Fibroblast of lung (primary cell): Measurements from ENCODE around the gene MNAT1. TPM values are rescaled to one million over a fixed set of nuclear protein-coding genes. Genes with fewer than 3 reads are reported as not detected.

ENCODE experiments used
- DNase-seq, 2 donors: peaks; one replicate each; pipeline versions ENCODE4 v3.0.0 to v3.0.0-alpha.2; 2010; ENCODE audit warnings: low read depth in 2 of 2
- H2AFZ ChIP-seq: 2 replicates; pipeline ENCODE4 v1.5.1; 2012; ENCODE audit warnings: low read length, control low read depth, inconsistent platforms
- H3K27ac ChIP-seq: 2 replicates; pipeline ENCODE4 v1.5.1; 2011; ENCODE audit warnings: low read length, control low read depth; ENCODE audit not compliant: insufficient read depth
- H3K27me3 ChIP-seq: 2 replicates; pipeline ENCODE4 v1.5.1; 2011; ENCODE audit warnings: mild to moderate bottlenecking, low read length; ENCODE audit not compliant: control insufficient read depth, insufficient read depth
- H3K36me3 ChIP-seq: 2 replicates; pipeline ENCODE4 v1.5.1; 2011; ENCODE audit warnings: low read length; ENCODE audit not compliant: control insufficient read depth, insufficient read depth
- H3K4me1 ChIP-seq: 2 replicates; pipeline ENCODE4 v1.5.1; 2011; ENCODE audit warnings: low read length; ENCODE audit not compliant: control insufficient read depth, insufficient read depth; ENCODE audit errors: extremely low read depth
- H3K4me2 ChIP-seq: 2 replicates; pipeline ENCODE4 v1.5.1; 2011; ENCODE audit warnings: low read length, control low read depth; ENCODE audit not compliant: insufficient read depth; ENCODE audit errors: extremely low read depth
- H3K4me3 ChIP-seq, 4 experiments: fragments of 200-600 bp in 1 of 4; sonication (generic) in 1 of 4; replicated peaks in 1 of 4; 2 replicates each; pipeline ENCODE4 v1.5.1; 2011 to 2016; ENCODE audit warnings: low read length in 4 of 4, low read depth in 3 of 4, mild to moderate bottlenecking in 3 of 4, control low read depth in 2 of 4, inconsistent platforms in 1 of 4, mixed read lengths in 1 of 4; ENCODE audit not compliant: insufficient read depth in 1 of 4; ENCODE audit errors: control extremely low read depth in 1 of 4
- H3K79me2 ChIP-seq: 2 replicates; pipeline ENCODE4 v1.5.1; 2012; ENCODE audit warnings: mild to moderate bottlenecking, low read length, inconsistent platforms; ENCODE audit not compliant: control insufficient read depth, insufficient read depth
- H3K9ac ChIP-seq: 2 replicates; pipeline ENCODE4 v1.5.1; 2011; ENCODE audit warnings: mild to moderate bottlenecking, low read length, control low read depth; ENCODE audit not compliant: insufficient read depth
- H3K9me3 ChIP-seq: 2 replicates; pipeline ENCODE4 v1.5.1; 2012; ENCODE audit warnings: low read depth, low read length; ENCODE audit not compliant: control insufficient read depth, insufficient read depth
- H4K20me1 ChIP-seq: 2 replicates; pipeline ENCODE4 v1.5.1; 2011; ENCODE audit warnings: low read length; ENCODE audit not compliant: control insufficient read depth, insufficient read depth; ENCODE audit errors: extremely low read depth
- EZH2 ChIP-seq: IDR thresholded peaks from 2 replicates; pipeline ENCODE4 v1.5.1; 2012; ENCODE audit warnings: low read length, control low read depth, mild to moderate bottlenecking; ENCODE audit errors: missing control alignments
- polyA plus RNA-seq, 2 donors: library from polyadenylated mRNA; depleted of rRNA in 1 of 2; stranded (reverse) in 1 of 2; unstranded in 1 of 2; fragments of >200 nt; gene quantifications; 2 replicates each; pipeline ENCODE4 v1.2.1, GENCODE V29; 2011 to 2012; ENCODE audit warnings: missing spikeins in 1 of 2
- total RNA-seq: library from RNA; depleted of rRNA; stranded (reverse); fragments of >200 nt; gene quantifications from 2 replicates; pipeline ENCODE4 v1.2.1, GENCODE V29; 2014
- TF ChIP-seq, protein P1 (sequence below), 2 donors: IDR thresholded peaks in 1 of 2; conservative IDR thresholded peaks in 1 of 2; 1 replicate in 1 of 2; 2 replicates in 1 of 2; pipeline ENCODE4 v1.5.1; 2011 to 2012; ENCODE audit warnings: low read length in 2 of 2, control low read depth in 1 of 2, inconsistent platforms in 1 of 2, low read depth in 1 of 2, mild to moderate bottlenecking in 1 of 2

Gene MNAT1
- total and polyA plus RNA-seq, 2 donors (not counting 1 experiment from before 2014, with no cell fraction given): 48.2 to 58.5 TPM

DNA sequence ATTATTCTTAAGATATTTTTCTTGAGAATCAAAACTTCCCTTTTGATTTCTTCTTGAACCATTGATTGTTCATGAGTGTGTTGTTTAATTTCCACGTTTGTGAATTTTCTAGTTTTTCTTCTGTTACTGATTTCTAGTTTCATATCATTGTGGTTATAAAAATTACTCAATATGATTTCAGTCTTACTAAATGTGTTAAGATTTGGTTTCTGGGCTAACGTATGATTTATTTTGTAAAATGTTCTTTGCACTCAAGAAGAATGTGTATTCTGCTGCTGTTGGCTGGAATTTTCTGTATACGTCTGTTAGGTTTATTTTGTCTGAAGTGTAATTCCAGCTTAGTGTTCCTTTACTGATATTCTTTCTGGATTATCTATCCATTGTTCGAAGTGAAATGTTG is 221.6 kb downstream of the MNAT1 start:
- no peak for DNase-seq
- H3K4me3 ChIP-seq: no peak overlapping the region
- H3K9ac ChIP-seq: no peak overlapping the region
- no peaks in the 10 kb centered on the region for H4K20me1 ChIP-seq
- H3K9me3 ChIP-seq: no peaks in the 10 kb centered on the region
- no peak for TF ChIP-seq EZH2
- no peaks in the 10 kb centered on the region for H3K36me3 ChIP-seq
- H3K4me2 ChIP-seq: no peak overlapping the region
- H3K79me2 ChIP-seq: no peaks in the 10 kb centered on the region
- no peaks in the 10 kb centered on the region for H3K4me1 ChIP-seq
- no peaks in the 10 kb centered on the region for H3K27me3 ChIP-seq
- H2AFZ ChIP-seq: no peak overlapping the region
- H3K27ac ChIP-seq: no peak overlapping the region

DNA sequence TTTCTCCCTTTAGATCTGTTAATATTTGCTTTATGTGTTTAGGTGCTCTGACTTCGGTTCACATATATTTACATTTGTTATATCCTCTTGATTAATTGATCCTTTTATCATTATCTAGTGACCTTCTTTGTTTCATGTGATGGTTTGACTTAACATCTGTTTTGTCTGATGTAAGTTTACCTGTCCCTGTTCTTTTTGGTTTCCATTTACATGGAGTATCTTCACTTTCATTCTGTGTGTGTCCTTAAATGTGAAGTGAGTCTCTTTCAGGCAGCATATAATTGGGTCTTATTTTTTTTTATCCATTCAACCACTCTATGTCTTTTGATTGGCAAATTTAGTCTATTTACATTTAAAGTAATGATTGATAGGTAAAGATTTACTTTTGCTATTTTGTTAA is 222.1 kb downstream of the MNAT1 start:
- no peak for DNase-seq
- no peaks in the 10 kb centered on the region for H4K20me1 ChIP-seq
- H3K79me2 ChIP-seq: no peaks in the 10 kb centered on the region
- no peaks in the 10 kb centered on the region for H3K27me3 ChIP-seq
- no peak overlapping the region for H3K4me2 ChIP-seq
- H3K9ac ChIP-seq: no peak overlapping the region
- no peaks in the 10 kb centered on the region for H3K36me3 ChIP-seq
- H2AFZ ChIP-seq: no peak overlapping the region
- no peaks in the 10 kb centered on the region for H3K9me3 ChIP-seq
- no peaks in the 10 kb centered on the region for H3K4me1 ChIP-seq
- H3K27ac ChIP-seq: no peak overlapping the region
- no peak overlapping the region for H3K4me3 ChIP-seq
- TF ChIP-seq EZH2: no peak
- TF ChIP-seq, protein P1, sequence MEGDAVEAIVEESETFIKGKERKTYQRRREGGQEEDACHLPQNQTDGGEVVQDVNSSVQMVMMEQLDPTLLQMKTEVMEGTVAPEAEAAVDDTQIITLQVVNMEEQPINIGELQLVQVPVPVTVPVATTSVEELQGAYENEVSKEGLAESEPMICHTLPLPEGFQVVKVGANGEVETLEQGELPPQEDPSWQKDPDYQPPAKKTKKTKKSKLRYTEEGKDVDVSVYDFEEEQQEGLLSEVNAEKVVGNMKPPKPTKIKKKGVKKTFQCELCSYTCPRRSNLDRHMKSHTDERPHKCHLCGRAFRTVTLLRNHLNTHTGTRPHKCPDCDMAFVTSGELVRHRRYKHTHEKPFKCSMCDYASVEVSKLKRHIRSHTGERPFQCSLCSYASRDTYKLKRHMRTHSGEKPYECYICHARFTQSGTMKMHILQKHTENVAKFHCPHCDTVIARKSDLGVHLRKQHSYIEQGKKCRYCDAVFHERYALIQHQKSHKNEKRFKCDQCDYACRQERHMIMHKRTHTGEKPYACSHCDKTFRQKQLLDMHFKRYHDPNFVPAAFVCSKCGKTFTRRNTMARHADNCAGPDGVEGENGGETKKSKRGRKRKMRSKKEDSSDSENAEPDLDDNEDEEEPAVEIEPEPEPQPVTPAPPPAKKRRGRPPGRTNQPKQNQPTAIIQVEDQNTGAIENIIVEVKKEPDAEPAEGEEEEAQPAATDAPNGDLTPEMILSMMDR (conservative IDR thresholded peaks at IDR 0.05 in 1 of 2, IDR thresholded peaks at IDR 0.05 in 1 of 2; ENCODE audit: low read depth in 1 of 2, low read length in 2 of 2): no peak

DNA sequence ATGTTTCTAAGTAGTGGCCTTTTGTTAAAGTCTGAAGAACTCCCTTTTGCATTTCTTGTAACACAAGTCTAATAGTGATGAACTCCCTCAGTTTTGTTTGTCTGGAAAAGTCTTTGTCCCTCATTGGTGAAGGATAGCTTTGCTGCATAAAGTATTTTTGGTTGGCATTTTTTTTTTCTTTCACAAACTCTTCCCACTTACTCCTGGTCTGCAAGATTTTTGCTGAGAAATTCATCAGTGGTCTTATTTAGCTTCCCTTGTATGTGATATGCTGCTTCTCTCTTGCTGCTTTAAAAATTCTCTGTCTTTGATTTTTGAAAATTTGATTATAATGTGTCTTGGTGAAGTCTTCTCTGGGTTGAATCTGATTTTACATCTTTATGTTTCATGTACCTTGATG is 223.6 kb downstream of the MNAT1 start:
- Histone ChIP-seq H3K27ac (no peak overlapping the region), H3K36me3 (no peaks in the 10 kb centered on the region), H3K27me3 (no peaks in the 10 kb centered on the region), H3K4me3 (no peak overlapping the region), H3K4me2 (no peak overlapping the region), H2AFZ (no peak overlapping the region), H3K4me1 (no peaks in the 10 kb centered on the region), H3K79me2 (no peaks in the 10 kb centered on the region), H4K20me1 (no peaks in the 10 kb centered on the region), H3K9ac (no peak overlapping the region), H3K9me3 (no peaks in the 10 kb centered on the region)
- no peak for TF ChIP-seq EZH2
- TF ChIP-seq, protein P1 (conservative IDR thresholded peaks at IDR 0.05 in 1 of 2, IDR thresholded peaks at IDR 0.05 in 1 of 2; ENCODE audit: low read depth in 1 of 2, low read length in 2 of 2): no peak
- no peak for DNase-seq
